Epithelial cell of esophagus (primary cell): ENCODE measurements around the gene MBIP.
"Not testable (repeated sequence)": the region's sequence is repeated elsewhere in the genome, so short reads cannot be mapped to it uniquely, and the experiment has no call there.

Experiments used
- DNase-seq: peaks from one replicate; pipeline ENCODE4 v3.0.0; 2010; ENCODE audit warnings: low read depth
- H3K4me3 ChIP-seq: 2 replicates; pipeline ENCODE4 v1.5.1; 2011; ENCODE audit warnings: mild to moderate bottlenecking, low read length, control low read depth
- CTCF ChIP-seq: IDR thresholded peaks from 2 replicates; pipeline ENCODE4 v1.5.1; 2011; ENCODE audit warnings: low read depth, mild to moderate bottlenecking, low read length, control low read depth, inconsistent platforms; ENCODE audit not compliant: insufficient read depth; ENCODE audit errors: missing control alignments

The MBIP gene

GRCh38 chr14:36356862-36357261 is 36.4 kb upstream of the MBIP start:
- no peak overlapping the region for H3K4me3 ChIP-seq
- TF ChIP-seq CTCF, result no peak

GRCh38 chr14:36346052-36346451 is 25.6 kb upstream of the MBIP start:
- no peak for TF ChIP-seq CTCF
- DNase-seq, result no peak

More at GRCh38 chr14:36356862-36357261, 36.4 kb upstream of the MBIP start:
- no peak for DNase-seq

GRCh38 chr14:36344211-36344610 is 23.8 kb upstream of the MBIP start:
- DNase-seq, result no peak
- H3K4me3 ChIP-seq, result no peak overlapping the region
- no peak for TF ChIP-seq CTCF

More at GRCh38 chr14:36346052-36346451, 25.6 kb upstream of the MBIP start:
- no peak overlapping the region for H3K4me3 ChIP-seq

DNA sequence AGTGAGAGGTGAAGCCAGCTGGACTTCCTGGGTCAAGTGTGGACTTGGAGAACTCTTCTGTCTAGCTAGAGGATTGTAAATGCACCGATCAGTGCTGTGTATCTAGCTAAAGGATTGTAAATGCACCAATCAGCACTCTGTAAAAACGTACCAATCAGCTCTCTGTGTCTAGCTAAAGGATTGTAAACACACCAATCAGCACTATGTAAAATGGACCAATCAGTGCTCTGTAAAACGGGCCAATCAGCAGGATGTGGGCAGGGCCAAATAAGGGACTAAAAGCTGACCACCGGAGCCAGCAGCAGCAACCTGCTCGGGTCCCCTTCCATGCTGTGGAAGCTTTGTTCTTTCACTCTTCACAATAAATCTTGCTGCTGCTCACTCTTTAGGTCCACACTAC is 21.4 kb upstream of the MBIP start:
- not testable (repeated sequence) for DNase-seq

DNA sequence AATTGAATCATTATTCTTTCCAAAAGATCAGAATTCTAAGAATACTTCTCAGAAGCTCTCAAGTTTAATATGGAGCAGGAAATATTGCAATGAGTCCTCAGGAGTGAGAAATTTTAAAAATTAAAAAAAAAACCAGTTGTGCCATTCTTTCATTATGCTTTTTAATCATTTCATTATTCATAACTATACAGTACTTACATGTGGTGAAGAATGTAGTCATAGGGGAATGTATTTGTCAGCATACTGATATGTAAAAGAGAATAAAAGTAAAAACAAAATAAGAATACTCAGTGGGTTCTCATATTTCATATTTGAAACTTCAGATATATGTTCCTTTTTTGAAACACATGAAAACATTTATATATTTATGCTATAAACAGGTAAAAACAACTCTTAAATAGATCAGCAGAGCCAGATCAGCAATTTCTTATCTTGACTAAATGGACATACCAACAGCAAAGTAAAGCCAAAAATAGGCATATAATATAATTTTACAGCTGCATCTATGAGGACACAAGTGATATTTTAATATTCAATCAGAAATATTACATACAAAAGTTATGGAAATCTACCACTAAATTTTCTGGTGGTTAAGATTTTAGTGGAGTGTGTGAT is 19.9 kb upstream of the MBIP start:
- no peak overlapping the region for H3K4me3 ChIP-seq
- DNase-seq, result no peak
- no peak for TF ChIP-seq CTCF

More for the DNA sequence above, 21.4 kb upstream of the MBIP start:
- H3K4me3 ChIP-seq, result not testable (repeated sequence)

DNA sequence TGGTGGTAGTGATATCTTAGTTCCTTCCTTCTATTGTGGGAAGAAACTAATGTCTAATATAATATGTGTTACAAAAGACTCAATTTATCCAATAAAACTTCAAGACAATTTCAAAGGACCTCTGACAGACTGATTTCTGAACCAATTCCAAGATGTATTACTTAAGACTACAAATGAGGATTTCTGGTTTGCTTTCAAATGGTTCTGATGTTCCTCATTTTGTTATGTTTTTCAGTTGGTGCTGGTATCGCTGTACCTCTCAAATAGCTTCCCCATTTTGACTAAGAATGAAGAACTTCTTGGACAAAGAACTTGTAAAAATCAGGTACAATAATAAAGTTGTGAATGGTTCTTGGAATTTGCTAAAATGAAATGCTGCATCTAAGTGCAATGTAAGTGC is 19.4 kb upstream of the MBIP start:
- H3K4me3 ChIP-seq, result no peak overlapping the region
- TF ChIP-seq CTCF, result no peak
- no peak for DNase-seq

GRCh38 chr14:36333119-36333518 is 12.7 kb upstream of the MBIP start:
- H3K4me3 ChIP-seq, result no peak overlapping the region
- peak; percentile 47 for DNase-seq
- TF ChIP-seq CTCF, result no peak

- DNase-seq, H3K4me3 ChIP-seq: not testable (repeated sequence)
Observed at GRCh38 chr14:36327573-36327972, 7.1 kb upstream of the MBIP start.
